ENCODE data around the gene UBE2E2.

DNA sequence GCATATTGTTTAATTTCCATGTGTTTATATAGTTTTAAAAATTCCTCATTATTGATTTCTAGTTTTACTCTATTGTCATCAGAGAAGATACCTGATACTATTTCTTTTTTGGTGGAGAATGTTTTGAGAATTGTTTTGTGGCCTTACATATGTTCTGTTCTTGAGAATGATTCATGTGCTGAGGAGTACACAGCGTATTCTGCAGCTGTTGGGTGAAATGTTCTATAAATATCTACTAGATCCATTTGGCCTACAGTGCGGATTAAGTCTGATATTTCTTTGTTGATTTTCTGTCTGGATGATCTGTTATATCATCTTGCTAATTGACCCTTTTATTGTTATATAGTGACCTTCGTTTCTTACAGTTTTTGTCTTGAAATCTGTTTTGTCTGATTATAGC is 109.7 kb downstream of the UBE2E2 start:
- TF ChIP-seq, protein P1, sequence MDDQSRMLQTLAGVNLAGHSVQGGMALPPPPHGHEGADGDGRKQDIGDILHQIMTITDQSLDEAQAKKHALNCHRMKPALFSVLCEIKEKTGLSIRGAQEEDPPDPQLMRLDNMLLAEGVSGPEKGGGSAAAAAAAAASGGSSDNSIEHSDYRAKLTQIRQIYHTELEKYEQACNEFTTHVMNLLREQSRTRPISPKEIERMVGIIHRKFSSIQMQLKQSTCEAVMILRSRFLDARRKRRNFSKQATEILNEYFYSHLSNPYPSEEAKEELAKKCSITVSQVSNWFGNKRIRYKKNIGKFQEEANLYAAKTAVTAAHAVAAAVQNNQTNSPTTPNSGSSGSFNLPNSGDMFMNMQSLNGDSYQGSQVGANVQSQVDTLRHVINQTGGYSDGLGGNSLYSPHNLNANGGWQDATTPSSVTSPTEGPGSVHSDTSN (CRISPR knock-in tag; IDR thresholded peaks at IDR 0.05) = no peak
- TF ChIP-seq CTCF (tag by site-specific recombination; IDR thresholded peaks at IDR 0.05) = no peak
- TF ChIP-seq ZNF529 (tag by site-specific recombination; IDR thresholded peaks at IDR 0.05; ENCODE audit: insufficient replicate concordance) = no peak
- TF ChIP-seq ZNF777 (tag by site-specific recombination; IDR thresholded peaks at IDR 0.05; ENCODE audit: borderline replicate concordance) = no peak
- TF ChIP-seq OSR2 (tag by site-specific recombination; IDR thresholded peaks at IDR 0.05) = no peak
- TF ChIP-seq ZSCAN18 (tag by site-specific recombination; IDR thresholded peaks at IDR 0.05) = no peak
- no peak for TF ChIP-seq ZNF596 (tag by site-specific recombination; IDR thresholded peaks at IDR 0.05)
- TF ChIP-seq ZNF530 (tag by site-specific recombination; IDR thresholded peaks at IDR 0.05; ENCODE audit: low read depth) = no peak
- no peak for TF ChIP-seq BCL11B (tag by site-specific recombination; IDR thresholded peaks at IDR 0.05; ENCODE audit: low read depth)

Data from HEK293 (cell line).